GM19239 (cell line): ENCODE data around the gene CRYZ.
"Not testable (repeated sequence)": the region's sequence is repeated elsewhere in the genome, so short reads cannot be mapped to it uniquely, and the experiment has no call there.

Experiments
- DNase-seq: peaks from one replicate; pipeline ENCODE4 v3.0.0; 2011; ENCODE audit warnings: low spot score; ENCODE audit not compliant: insufficient read length
- FAIRE-seq: peaks from 2 replicates; lab custom pipeline; 2011; peaks lifted over from hg19 to GRCh38; lab: Jason Lieb, UNC

CRYZ gene

DNA sequence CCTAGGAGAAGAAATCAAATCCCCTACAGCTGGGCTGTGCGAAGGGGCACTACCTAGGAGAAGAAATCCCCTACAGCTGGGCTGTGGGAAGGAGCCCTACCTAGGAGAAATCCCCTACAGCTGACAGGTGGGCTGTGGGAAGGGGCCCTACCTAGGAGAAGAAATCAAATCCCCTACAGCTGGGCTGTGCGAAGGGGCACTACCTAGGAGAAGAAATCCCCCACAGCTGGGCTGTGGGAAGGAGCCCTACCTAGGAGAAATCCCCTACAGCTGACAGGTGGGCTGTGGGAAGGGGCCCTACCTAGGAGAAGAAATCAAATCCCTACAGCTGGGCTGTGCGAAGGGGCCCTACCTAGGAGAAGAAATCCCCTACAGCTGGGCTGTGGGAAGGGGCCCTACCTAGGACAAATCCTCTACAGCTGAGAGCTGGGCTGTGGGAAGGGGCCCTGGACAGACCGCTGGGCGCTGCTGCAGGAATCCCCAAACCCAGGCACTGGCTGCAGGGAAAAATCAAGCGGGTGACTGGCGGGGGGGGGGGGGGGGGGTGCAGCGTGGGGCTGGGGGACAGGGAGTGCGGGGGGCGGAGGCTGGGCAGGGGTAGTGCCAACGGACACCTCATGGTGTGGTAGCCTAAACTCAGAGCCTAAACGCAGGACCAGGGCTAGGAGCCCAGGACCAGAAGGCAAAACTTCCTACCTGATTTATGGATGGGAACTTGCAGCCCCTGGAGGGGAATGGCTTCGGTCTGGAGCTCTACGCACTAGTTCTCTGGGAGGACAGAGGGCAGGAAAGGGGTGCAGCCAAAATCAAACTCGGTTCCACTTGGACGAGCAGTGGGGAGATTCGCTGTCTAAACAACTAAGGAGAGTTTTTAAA lies 541 bp downstream of the CRYZ start:
- not testable (repeated sequence) for DNase-seq
- peak; percentile 61 for FAIRE-seq

- peak; percentile 30 for DNase-seq
- peak; percentile 76 for FAIRE-seq
These were observed 1.3 kb downstream of the CRYZ start for GRCh38 chr1:74731399-74732052.

GRCh38 chr1:74729741-74730478 lies 2.9 kb downstream of the CRYZ start:
- peak; percentile 52 for FAIRE-seq

DNA sequence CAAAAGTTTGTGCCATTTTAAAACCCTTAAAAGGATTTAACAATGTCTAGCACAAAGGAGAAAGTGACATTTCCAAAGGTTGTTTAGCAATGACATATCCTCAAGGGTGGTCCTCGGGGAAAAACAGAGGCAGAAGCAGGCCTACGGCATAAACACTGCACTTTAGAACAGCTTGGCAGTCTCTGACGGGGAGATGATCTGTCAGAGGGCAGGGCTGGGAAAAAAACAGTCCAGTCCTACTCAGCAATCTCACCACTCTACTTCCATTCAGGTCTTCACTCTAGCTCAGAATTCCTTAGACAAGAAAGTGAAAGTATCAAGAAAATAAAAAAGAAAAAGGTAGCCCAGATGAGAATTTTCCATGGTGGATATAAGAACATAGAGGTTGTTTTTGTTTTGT lies 4.1 kb downstream of the CRYZ start:
- FAIRE-seq (no peak), DNase-seq (no peak)

More at GRCh38 chr1:74729741-74730478, 2.9 kb downstream of the CRYZ start:
- DNase-seq, result no peak

DNA sequence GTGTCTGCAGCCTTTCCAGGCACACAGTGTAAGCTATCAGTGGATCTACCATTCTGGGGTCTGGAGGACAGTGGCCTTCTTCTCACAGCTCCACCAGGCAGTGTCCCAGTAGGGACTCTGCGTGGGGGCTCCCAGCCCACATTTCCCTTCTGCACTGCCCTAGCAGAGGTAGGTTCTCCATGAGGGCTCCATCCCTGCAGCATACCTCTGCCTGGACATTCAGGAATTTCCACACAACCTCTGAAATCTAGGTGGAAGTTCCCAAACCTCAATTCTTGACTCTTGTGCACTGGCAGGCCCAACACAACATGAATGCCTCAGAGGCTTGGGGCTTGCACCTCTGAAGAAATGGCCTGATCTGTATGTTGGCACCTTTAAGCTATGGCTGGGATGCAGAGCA lies 6.8 kb downstream of the CRYZ start:
- FAIRE-seq (no peak), DNase-seq (no peak)

GRCh38 chr1:74717626-74718025 lies 15.2 kb downstream of the CRYZ start:
- FAIRE-seq (no peak), DNase-seq (no peak)

DNA sequence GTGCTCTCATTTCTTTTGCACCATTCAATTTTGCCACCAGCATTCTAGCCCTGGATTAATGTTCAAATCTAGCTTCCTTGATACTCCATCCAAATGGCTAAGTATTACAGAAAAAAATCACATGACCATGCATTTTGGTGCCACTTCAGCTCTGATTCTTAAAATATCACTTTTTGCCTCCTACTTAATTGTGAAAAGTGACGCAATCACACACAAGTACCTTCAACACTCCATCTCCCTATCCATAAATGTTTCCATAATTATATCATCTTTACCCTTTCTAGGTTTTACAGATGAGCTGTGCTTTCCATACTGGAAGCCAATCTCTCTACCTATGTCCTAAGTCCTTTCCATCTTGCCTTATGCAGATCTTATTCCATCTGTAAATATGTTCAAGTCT lies 16.0 kb downstream of the CRYZ start:
- FAIRE-seq, result no peak
- DNase-seq, result no peak

DNA sequence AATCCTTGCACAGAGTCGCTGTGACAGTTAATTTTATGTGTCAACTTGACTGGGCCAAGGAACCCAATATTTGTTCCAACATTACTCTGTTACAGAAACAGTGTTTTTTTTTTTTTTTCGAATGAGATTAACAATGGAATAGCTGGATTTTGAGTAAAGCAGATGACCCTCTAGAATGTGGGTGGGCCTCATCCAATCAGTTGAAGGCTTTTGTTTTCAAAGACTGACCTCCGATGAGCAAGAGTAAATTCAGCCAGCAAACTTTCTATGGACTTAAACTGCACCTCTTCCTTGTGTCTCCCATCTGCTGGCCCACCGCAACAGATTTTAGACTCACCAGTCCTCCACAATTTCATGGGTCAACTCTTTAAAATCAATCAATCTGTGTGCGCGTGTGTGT lies 17.0 kb downstream of the CRYZ start:
- FAIRE-seq, result peak; percentile 58
- DNase-seq, result no peak

DNA sequence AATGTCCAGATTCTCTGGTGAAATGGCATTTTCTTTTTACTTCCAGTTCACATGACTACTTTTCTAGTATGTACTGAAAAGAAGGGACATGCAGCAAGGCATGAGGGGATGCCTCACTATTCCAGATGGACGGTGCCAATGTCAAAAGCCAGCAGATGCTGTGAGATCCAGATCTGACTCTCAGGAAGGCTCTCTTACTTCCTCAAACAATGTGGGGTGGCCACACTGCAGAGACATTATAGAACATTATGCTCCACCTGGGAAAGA lies 17.7 kb downstream of the CRYZ start:
- no peak for FAIRE-seq

DNA sequence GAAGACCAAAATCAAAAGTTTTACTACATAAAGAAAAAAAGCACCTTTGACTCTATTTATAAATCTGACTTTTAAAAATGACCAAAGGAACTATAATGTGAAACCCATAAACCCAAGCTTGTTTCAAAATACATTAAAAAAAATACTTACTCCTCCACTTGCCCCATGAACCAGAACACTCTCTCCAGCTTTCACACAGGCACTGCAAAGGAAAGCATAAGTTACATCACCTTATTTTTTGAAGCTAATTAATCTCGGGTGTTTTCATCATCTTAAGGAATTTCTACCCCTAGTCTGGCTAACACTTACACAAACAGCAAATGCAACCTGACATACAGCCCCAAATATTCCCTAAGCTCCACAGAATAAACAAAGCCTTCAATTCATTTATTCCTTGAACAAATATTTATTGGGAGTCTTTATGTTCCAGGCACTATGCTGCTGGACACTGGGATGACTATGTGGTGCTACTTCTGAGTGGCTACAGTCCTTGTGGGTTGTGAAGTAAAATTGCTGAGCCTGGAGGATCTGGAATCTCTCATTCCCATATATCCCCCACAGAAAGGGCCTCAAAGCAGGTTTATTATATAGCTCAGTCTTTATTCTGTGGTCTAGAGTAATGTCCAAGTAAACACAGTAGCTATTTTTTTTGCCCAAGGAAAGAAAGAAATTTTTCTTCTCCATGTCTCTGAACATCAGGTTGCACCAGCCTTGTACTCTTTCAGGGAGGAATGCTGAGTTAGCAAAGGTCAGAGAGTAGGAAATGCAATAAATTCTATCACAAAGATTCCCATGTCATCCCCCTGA lies 18.2 kb downstream of the CRYZ start:
- FAIRE-seq, result peak; percentile 83
- DNase-seq, result no peak

More for the DNA sequence above, 17.7 kb downstream of the CRYZ start:
- no peak for DNase-seq

DNA sequence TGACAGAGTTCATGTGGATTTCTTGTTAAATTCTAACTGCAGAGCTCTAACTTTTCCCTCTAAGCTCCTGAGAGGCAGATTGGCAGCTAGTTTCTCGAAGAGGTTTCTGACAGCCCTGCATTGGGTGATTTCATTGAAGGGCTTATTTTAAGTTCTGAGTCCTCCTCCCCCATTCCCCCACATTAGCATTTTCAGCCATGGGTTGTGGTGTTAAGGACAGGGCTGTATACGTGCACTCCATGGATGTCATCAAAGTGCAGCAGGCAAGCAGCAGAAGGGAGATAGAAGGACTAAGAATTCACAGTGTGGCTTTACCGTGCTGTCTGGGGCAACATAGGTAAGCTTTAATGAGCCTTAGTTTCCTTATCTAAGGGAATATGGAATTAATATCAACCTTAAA lies 19.0 kb downstream of the CRYZ start:
- FAIRE-seq (peak; percentile 57), DNase-seq (no peak)

DNA sequence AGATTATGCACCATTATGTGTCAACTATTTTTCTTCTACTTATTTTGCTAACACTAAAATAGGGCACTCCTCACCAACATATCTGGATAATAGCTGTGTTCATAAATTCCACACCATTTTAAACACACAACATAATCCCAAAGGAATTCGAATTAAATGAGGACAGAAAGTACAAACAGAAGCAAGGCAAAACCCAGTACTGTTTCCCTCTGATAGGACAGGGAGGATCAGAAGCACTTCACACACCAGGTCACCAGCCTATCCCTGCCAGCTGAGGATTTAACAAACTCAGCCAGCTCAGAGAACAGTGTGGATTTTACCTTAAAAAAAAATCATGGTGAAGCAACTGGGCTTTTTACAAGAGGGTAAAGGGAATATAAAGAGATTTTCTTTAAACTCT lies 20.0 kb downstream of the CRYZ start:
- DNase-seq (no peak), FAIRE-seq (no peak)

GRCh38 chr1:74703386-74704182 lies 29.3 kb downstream of the CRYZ start:
- DNase-seq (no peak), FAIRE-seq (peak; percentile 11)

- no peak for DNase-seq
- no peak for FAIRE-seq
These were observed 33.5 kb downstream of the CRYZ start for GRCh38 chr1:74699331-74699730.

DNA sequence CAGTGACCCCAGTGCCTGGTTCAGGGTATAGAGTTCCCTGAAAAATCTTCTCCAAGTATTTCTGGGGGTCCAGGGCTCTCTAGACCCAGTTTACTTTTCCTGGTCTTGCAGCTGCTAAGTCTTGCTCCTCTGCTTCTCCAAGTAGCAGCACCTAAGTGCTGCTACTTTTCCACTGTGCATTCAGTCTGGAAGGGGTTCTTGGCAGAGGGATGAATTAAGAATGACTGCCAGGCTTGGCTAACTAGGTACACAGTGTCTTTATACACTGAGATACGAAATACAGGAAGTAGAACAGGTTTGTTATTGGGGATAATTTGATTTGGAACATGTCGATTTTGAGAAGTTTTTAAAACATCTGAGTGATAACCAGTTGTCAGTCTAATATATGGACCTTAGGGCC lies 35.0 kb downstream of the CRYZ start:
- no peak for FAIRE-seq

DNA sequence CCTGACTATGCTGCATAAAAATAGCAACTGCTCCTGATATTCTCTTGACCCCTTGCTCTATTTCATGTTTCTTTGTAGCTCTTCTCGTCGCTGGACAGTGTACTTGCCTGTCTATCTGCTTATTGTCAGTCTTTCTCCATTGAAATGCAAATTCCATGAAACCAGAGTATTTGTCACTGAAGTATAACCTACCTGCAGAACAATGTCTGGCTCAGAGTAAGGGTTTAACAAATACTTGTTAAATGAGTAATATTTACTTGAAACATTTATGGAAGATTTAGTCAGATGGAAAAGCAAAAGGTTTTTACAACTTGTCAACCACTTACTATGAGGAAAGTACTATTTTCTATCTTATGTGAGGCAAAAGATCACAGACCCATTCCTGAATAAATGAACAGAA lies 39.4 kb downstream of the CRYZ start:
- FAIRE-seq (no peak), DNase-seq (no peak)

More for the DNA sequence above, 35.0 kb downstream of the CRYZ start:
- DNase-seq, result no peak

DNA sequence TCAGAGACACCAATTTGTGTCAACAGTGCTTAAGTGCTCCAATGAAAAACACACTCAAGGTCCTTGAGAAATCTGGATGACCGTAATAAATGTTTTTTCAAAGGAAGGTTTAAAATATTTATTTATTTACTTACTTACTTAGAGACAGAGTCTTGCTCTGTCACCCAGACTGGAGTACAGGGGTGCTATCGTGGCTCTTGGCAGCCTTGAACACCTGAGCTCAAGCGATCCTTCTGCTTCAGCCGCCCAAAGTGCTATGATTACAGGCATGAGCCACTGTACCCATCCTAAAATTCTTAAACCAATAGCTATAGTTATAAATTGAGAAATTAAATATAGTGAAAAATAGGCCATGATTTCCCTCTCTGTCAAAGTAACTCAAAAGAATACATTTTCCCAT lies 41.9 kb downstream of the CRYZ start:
- FAIRE-seq (no peak), DNase-seq (no peak)

DNA sequence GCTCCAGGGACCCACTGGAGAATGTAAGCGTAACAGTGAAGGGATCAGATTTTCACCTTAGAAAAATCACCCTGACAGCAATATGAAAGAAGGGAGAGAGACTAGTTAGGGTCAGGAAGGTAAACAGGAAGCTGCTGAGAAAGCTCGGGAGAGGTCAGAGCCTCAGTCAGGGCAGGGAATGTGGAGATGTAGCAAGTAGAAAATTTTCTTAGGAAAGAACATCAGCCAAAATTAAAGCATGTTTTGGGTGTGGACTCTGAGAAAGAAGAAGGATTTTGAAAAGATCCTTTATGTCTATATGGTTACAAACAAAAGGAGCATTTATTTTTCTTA lies 42.5 kb downstream of the CRYZ start:
- DNase-seq, result no peak
- no peak for FAIRE-seq

GRCh38 chr1:74689621-74690363 lies 43.1 kb downstream of the CRYZ start:
- DNase-seq, result no peak

More at GRCh38 chr1:74689621-74690363, 43.1 kb downstream of the CRYZ start:
- peak; percentile 89 for FAIRE-seq
